ENCODE measurements around the gene FCGR2B.
"Not testable (repeated sequence)": the region's sequence is repeated elsewhere in the genome, so short reads cannot be mapped to it uniquely, and the experiment has no call there.

The FCGR2B gene

DNA sequence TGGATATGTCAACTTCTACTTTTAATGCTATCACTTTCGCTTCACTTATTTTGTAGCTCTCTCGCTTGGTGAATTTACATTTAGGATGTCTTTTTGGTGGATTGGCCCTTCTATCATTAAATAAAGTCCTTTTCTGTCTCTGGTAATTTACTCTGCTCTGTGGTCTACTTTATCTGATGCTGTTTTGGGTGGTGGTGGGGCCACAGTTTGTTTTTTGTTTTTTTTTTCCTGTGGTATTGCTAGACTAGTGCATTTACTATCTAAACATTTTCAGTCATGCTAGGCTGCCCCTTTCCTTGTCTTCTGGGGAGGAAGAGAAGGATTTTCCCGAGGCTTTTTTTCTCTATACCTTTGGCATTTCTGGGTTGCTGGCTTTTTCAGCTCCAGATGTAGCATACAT is 26.0 kb downstream of the FCGR2B start:
- TF ChIP-seq POLR2A (IDR thresholded peaks at IDR 0.05; ENCODE audit: low read length) (no peak), GATA1 (IDR thresholded peaks at IDR 0.05; ENCODE audit: low read depth, low read length) (no peak)
- DNase-seq: no peak

DNA sequence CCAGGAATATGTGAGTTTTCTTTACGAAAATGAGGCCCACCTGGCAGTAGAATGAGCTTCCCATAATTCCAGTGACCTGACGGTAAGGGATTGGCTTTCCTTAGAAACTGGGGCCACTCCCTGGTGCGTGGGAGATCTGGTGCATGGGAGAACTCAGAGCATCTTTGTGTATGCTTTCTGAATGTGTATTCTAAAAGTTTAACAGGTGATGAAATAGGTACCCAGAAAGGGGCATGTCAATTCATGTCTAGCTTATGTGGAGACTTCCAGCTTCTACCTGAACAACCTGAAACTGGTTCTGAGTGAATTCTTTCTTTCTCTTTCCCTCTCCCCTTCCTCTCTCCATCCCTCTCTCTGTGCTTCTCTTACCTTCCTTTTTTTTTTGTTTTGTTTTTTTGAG is 28.9 kb downstream of the FCGR2B start:
- DNase-seq: no peak
- TF ChIP-seq GATA1 (IDR thresholded peaks at IDR 0.05; ENCODE audit: low read depth, low read length): no peak
- TF ChIP-seq POLR2A (IDR thresholded peaks at IDR 0.05; ENCODE audit: low read length): no peak

DNA sequence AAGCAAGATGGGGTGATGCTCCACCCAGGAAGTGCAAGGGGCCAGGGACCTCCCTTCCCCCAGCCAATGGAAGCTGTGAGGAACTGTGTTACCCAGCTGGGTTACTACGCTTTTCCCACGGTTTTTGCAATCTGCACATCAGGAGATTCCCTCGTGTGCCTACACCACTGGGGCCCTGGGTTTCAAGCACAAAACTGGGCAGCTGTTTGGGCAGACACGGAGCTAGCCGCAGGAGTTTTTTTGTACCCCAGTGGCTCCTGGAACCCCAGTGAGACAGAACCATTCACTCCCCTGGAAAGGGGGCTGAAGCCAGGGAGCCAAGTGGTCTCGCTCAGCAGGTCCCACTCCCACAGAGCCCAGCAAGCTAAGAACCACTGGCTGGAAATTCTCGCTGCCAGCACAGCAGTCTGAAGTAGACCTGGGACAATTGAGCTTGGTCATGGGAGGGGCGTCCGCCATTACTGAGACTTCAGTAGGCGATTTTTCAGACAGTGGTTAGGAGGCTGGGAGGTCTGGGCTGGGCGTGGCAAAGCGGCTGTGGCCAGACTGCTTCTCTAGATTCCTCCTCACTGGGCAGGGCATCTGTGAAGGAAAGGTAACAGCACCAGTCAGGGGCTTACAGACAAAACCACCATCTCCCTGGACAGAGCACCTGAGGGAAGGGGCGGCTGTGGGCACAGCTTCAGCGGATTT is 30.2 kb downstream of the FCGR2B start:
- not testable (repeated sequence) for DNase-seq

DNA sequence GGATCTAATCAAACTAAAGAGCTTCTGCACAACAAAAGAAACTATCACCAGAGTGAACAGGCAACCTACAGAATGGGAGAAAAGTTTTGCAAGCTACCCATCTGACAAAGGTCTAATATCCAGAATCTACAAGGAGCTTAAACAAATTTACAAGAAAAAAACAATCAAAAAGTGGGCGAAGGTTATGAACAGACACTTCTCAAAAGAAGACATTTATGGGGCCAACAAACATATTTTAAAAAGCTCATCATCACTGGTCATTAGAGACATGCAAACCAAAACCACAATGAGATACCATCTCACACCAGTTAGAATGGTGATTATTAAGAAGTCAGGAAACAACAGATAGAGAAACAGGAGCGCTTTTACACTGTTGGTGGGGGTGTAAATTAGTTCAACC is 35.4 kb downstream of the FCGR2B start:
- not testable (repeated sequence) for DNase-seq

DNA sequence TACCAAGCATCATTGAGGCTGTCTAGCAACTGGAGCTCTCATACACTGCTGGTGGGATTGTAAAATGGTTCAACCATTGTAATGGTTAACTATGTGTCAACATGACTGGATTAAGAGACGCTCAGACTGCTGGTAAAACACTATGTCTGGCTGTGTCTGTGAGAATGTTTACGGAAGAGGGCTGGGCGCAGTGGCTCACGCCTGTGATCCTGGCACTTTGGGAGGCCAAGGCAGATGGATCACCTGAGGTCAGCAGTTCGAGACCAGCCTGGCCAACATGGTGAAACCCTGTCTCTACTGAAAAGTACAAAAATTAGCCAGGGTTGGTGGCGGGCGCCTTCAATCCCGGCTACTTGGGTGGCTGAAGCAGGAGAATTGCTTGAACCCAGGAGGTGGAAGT is 39.3 kb downstream of the FCGR2B start:
- DNase-seq: no peak
- no peak for TF ChIP-seq POLR2A (IDR thresholded peaks at IDR 0.05; ENCODE audit: low read length)
- TF ChIP-seq GATA1 (IDR thresholded peaks at IDR 0.05; ENCODE audit: low read depth, low read length): no peak

DNA sequence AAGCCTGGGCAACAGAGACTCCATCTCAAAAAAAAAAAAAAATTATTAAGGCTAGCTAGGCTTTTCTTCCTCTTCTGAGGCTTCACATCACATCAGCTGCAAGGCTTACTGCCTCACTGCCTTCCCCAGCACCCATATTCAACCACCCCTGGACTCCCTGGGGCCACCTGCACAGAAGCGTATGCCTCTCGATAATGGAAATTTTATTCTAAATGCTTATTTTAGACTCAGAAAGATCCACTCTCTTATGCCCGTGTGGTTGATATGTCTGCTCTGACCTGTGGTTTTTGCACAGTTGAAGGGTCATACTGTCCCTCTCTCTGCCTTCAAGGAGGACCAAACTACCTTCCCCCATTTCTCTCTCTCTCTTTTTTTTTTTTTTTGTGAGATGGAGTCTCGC is 42.6 kb downstream of the FCGR2B start:
- no peak for TF ChIP-seq GATA1 (IDR thresholded peaks at IDR 0.05; ENCODE audit: low read depth, low read length)
- no peak for TF ChIP-seq POLR2A (IDR thresholded peaks at IDR 0.05; ENCODE audit: low read length)
- DNase-seq: no peak

DNA sequence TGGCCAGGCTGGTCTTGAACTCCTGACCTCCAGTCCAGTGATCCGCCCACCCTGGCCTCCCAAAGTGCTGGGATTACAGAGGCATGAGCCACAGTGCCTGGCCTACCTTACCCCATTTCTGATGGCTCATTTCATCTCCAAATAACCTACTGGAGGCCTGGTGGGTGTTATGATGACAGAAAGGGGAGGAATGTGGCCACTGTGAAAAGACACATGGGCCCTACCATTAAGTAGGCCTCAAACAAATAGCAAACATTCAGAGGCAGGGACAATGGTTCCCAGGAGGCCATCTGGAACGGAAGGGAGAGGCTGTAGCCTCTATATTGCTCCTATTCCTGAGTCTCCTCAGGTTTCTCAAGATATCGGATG is 43.2 kb downstream of the FCGR2B start:
- no peak for DNase-seq

DNA sequence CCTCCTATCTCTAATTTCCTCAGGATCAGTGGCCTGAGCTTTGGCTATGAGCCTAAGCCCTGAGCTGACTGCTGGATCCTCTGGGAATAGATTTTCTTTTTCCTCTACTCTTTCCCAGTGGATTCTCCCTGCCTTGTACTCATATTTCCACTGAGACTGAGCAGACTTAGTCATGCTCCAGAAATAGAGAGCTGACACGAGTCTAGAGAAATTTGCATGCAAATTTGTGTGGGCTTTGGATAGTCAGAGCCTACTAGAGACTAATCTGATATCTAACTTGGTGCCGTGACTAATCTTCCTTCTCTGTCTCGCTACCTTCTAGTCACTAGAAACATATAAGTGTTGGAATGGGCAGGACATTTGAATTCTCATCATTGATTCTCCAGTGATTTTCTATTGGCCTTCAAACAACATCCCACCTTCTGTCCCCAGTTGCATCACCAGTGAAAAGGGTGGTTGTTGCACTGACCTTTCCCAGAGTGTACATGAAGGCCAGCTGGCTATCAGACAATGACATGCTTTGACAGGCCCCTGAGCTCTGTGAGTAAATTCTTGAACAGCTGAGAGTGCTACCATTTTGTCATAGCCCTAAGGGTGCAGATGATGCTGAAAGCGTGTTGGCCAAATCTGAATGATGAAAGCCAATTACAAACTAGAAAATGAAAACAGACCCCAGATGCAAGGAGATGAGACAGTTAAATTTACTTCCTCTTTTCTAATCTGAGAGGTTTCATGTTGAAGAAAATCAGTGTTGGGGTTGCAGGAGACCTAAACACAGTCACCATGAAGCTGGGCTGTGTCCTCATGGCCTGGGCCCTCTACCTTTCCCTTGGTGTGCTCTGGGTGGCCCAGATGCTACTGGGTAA is 43.8 kb downstream of the FCGR2B start, which contains the start of gene FCRLA:
Gene FCRLA (plus strand): TSS at position 748 of the 866 bp plus-strand sequence. CDS start 36 bp downstream, at position 784.
- no peak for TF ChIP-seq GATA1 (IDR thresholded peaks at IDR 0.05; ENCODE audit: low read depth, low read length)
- TF ChIP-seq POLR2A (IDR thresholded peaks at IDR 0.05; ENCODE audit: low read length): no peak
- DNase-seq: peak in 1 of 2 experiments; percentile 28

More for the DNA sequence above, 43.2 kb downstream of the FCGR2B start:
- TF ChIP-seq GATA1 (IDR thresholded peaks at IDR 0.05; ENCODE audit: low read depth, low read length) (no peak), POLR2A (IDR thresholded peaks at IDR 0.05; ENCODE audit: low read length) (no peak)

DNA sequence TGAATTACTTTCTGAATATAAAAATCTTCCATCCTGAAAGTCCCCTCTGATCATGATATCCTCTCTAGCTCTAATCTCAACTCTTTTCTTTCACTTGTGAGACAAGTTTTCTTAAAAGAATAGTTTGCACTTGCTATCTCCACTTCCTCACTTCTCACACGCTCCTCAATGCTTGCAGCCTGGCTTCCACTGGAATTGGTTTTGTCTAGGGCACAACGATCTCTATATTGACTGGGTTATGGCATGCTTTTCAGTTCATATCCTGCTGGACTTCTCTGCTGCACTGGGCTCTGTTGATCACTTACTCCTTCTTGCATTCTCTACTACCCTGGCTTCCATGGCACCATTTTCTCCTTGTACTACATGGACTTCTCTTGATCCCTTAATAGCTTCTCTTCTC is 44.6 kb downstream of the FCGR2B start:
- no peak for DNase-seq
- TF ChIP-seq POLR2A (IDR thresholded peaks at IDR 0.05; ENCODE audit: low read length) (no peak), GATA1 (IDR thresholded peaks at IDR 0.05; ENCODE audit: low read depth, low read length) (no peak)

DNA sequence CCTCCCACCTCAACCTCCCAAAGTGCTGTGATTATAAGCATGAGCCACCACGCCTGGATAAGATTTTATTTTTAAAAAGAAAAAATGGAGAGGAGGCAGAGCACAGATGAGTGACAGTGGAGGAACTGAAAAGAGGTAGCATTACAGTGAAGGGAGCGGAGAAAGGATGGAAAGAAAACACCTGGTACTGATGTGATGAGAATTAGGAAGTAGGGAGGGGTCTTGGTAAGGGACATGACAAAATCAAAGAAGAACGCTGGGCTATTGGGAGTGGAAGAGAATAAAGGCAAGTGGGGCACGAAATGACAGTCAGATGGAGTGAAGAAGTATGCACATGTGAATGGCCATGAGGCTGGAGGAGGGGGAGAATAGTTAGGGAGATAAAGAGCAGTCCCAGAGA is 46.4 kb downstream of the FCGR2B start:
- TF ChIP-seq GATA1 (IDR thresholded peaks at IDR 0.05; ENCODE audit: low read depth, low read length): no peak
- no peak for TF ChIP-seq POLR2A (IDR thresholded peaks at IDR 0.05; ENCODE audit: low read length)
- DNase-seq: no peak

DNA sequence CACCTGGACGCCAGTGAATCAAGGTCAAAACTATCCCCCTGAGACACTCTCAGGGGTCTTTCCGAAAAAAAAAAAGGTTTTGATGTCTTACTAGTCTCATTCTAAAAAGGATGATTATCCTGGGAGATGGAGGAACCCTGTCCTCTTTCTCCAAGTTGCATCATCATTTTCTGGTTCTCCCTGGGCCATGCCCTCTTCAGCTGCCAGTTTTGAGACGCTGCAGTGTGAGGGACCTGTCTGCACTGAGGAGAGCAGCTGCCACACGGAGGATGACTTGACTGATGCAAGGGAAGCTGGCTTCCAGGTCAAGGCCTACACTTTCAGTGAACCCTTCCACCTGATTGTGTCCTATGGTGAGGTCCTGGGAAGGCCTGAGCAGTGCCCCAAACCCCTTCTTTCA is 47.6 kb downstream of the FCGR2B start:
- peak; percentile 48 to 75 for DNase-seq
- TF ChIP-seq GATA1 (IDR thresholded peaks at IDR 0.05; ENCODE audit: low read depth, low read length): no peak
- TF ChIP-seq POLR2A (IDR thresholded peaks at IDR 0.05; ENCODE audit: low read length): no peak

DNA sequence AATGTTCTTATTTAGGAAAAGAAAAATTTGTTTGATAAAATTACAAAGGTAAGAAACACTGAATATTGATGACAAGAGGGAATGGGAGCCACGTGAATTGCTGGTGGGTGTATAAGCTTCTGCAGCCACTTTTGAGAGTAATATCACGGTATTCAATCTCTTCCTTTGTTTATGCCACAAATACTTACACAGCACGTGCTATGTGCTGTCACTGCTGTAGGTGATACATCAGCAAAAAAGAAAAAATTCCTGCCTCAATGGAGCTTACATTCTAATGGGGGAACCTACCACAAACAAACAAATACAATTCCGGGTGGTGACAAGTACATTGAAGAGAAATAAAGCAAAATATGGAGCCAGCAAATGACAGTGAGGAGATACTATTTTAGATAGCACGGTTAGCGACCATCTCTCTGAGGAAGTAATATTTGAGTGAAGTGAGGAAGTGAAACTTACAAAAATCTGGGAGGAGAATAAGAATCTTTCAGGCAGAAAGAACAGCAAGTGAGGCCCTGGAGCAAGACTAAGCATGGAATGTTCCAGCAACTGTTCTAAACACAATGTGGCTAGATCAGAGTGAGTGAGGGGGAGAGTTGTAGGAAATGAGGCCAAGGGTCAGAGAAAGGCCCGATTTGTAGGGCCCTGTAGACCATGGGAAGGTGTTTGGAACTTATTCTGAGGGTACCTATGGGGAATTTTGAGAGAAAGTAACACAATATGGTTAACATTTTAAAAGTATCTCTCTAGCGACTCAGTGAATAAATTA is 55.8 kb downstream of the FCGR2B start:
- TF ChIP-seq GATA1 (IDR thresholded peaks at IDR 0.05; ENCODE audit: low read depth, low read length): no peak
- no peak for DNase-seq

DNA sequence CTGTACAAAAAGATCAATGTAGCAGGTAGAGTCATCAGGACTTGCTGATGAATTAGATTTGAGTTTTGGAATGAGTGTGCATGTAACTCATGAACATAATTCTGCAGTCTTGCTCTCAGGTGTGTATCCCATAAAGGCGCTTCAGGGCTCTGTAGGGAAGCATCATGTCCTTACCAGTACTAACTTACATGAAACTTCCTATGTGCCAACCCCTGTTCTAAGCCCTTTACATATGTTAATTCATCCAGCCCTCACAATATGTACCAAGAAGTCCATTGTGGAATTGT is 56.3 kb downstream of the FCGR2B start:
- DNase-seq: no peak
- TF ChIP-seq GATA1 (IDR thresholded peaks at IDR 0.05; ENCODE audit: low read depth, low read length): no peak
- TF ChIP-seq POLR2A (IDR thresholded peaks at IDR 0.05; ENCODE audit: low read length): no peak

DNA sequence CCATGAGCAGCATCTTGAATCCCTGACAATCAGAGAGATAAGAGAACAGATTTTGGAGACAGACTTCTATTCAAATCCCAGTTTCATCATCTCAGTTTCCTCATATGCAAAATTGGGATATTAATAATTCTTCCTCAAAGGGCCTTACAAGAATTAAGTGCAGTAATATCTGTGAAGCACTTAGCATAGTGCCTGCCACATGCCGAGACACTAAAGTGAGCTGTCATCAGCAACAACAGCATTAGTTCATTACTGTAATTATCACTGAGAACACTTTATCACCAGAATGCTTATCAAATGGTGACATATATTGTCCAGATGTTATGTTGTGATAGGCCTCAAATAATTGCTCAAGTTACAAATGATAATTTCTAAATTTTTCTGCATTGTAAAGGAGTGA is 57.5 kb downstream of the FCGR2B start:
- peak; percentile 58 to 81 for DNase-seq
- TF ChIP-seq POLR2A (IDR thresholded peaks at IDR 0.05; ENCODE audit: low read length): no peak
- no peak for TF ChIP-seq GATA1 (IDR thresholded peaks at IDR 0.05; ENCODE audit: low read depth, low read length)

All from erythroblast (primary cell).